AG10803 (cell line): ENCODE data around the gene ANKRD13A.
A peak's percentile ranks its signal among the peaks of the same experiment; 100 is the strongest.

Experiments used
- DNase-seq: peaks from one replicate; pipeline ENCODE4 v3.0.0; 2010; ENCODE audit warnings: low read depth
- H3K4me3 ChIP-seq: 2 replicates; pipeline ENCODE4 v1.5.1; 2011; ENCODE audit warnings: mild to moderate bottlenecking, low read length, control low read depth
- TF ChIP-seq, protein P1 (sequence below): conservative IDR thresholded peaks from 2 replicates; pipeline ENCODE4 v1.5.1; 2011; ENCODE audit warnings: mild to moderate bottlenecking, low read length, control low read depth, inconsistent platforms

Gene ANKRD13A

DNA sequence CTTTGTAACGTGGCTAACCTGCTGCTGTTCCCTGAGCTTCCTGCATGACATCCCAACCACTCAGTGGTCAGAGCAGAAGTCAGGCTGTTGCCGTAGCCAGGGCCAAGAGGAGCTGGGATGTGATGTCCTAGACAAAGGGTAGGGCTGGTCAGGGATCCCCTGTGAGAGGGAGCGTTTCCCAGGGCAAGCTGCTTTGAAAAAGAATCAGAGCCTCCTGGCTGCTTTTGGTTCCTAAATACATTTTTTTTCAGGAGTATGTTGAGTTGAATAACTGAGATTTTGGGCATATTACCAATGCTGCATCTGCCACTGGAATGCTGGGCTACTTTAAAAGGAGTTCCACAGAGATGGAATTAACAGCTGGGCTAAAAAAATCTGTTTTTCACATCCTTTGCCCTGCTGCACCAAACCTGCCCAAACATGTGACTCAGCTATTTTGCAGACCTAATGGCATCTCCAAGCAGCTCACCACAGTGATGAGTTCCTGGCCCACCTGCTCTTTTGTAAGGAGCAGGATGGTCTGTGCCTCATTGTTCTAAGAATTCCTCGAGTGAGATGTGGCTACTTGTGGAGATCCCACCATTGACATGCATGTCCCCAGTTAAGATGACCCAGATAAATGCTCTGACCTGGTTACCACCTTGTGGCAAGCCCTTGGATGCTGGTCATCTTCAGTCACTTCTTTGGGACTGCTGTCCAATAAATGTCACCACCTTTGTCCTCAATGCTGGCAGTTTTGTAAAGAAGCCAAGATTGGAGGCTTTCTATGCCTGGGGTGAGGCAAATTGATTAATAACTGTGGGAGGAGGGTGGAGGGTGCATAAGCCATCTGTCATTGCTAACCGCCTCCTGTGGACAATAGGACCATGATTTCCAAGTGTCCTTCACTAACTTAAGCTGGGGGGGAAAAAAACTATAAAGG, 24.1 kb downstream of the ANKRD13A start:
- TF ChIP-seq, protein P1, sequence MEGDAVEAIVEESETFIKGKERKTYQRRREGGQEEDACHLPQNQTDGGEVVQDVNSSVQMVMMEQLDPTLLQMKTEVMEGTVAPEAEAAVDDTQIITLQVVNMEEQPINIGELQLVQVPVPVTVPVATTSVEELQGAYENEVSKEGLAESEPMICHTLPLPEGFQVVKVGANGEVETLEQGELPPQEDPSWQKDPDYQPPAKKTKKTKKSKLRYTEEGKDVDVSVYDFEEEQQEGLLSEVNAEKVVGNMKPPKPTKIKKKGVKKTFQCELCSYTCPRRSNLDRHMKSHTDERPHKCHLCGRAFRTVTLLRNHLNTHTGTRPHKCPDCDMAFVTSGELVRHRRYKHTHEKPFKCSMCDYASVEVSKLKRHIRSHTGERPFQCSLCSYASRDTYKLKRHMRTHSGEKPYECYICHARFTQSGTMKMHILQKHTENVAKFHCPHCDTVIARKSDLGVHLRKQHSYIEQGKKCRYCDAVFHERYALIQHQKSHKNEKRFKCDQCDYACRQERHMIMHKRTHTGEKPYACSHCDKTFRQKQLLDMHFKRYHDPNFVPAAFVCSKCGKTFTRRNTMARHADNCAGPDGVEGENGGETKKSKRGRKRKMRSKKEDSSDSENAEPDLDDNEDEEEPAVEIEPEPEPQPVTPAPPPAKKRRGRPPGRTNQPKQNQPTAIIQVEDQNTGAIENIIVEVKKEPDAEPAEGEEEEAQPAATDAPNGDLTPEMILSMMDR, result peak; percentile 5
- H3K4me3 ChIP-seq, result no peak overlapping the region
- DNase-seq, result peak; percentile 96

DNA sequence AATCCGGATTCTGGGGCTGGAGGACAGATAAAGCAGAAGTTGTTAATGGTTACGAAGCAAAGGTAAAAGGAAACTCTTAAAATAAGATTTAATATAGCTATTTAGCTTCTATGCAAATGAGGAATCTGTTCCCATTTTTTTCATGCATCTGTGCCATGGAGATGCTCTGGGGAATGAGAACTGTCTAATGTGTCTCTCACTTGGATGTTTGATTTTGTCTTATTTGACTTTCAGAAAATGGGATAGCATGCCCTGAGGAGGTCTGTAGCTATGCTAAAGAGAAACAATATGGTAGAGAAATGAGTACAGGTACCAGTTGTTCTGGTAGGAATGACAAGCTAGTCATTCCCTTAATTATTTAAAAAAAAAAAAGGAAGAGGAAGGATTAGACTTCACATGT, 24.8 kb downstream of the ANKRD13A start:
- TF ChIP-seq, protein P1, result no peak
- H3K4me3 ChIP-seq, result no peak overlapping the region
- no peak for DNase-seq

DNA sequence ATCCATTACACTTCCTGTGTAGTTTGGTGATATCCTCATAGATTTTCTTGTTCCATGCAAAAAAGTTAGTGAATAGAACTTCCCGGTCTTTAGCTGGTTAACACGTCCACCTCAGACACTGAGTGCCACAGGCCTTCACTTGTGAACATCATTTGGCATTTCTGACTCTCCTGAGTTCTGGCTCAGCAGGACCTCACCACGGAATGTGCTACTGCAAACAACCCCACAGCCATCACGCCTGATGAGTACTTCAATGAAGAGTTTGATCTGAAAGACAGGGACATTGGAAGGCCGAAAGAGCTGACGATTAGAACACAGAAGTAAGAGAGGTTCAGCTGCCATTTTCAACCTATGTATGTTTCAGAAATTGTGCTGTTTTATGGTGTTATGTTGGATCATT, 29.1 kb downstream of the ANKRD13A start:
- TF ChIP-seq, protein P1, result no peak
- DNase-seq, result no peak
- no peak overlapping the region for H3K4me3 ChIP-seq

GRCh38 chr12:110029290-110029815, 30.1 kb downstream of the ANKRD13A start:
- TF ChIP-seq, protein P1, result no peak
- no peak for DNase-seq

GRCh38 chr12:110033888-110034287, 34.7 kb downstream of the ANKRD13A start:
- H3K4me3 ChIP-seq, result no peak overlapping the region
- DNase-seq, result no peak
- TF ChIP-seq, protein P1, result no peak

More at GRCh38 chr12:110029290-110029815, 30.1 kb downstream of the ANKRD13A start:
- H3K4me3 ChIP-seq, result no peak overlapping the region

- TF ChIP-seq, protein P1, result no peak
- H3K4me3 ChIP-seq, result no peak overlapping the region
- no peak for DNase-seq
Observed at GRCh38 chr12:110035534-110036104, 36.4 kb downstream of the ANKRD13A start.
